Activated CD8-positive, alpha-beta T cell treated with anti-CD3 and anti-CD28 coated beads, Interleukin-2, amount 10 ng/mL, durations not matched to agents 7 days and 5 days (primary cell): ENCODE results near the gene CNEP1R1. TPM values are rescaled to one million over a fixed set of nuclear protein-coding genes. Genes with fewer than 3 reads are reported as not detected.

Source experiments
- ATAC-seq: fragments of 150-1000 bp; cut with Tn5 transposase; one replicate; pipeline ENCODE4 v1.10.0; 2021; ENCODE audit warnings: moderate library complexity
- CTCF ChIA-PET: fragments of 350-600 bp; sonication (Branson Sonifier 250); formaldehyde crosslinking; loops from one replicate; lab custom pipeline; 2021; ENCODE audit warnings: antibody characterized with exemption; lab: Charles Lee
- POLR2A ChIA-PET: fragments of 350-600 bp; sonication (Branson Sonifier 250); formaldehyde crosslinking; loops from one replicate; lab custom pipeline; 2021; ENCODE audit warnings: antibody characterized with exemption; lab: Charles Lee
- DNase-seq: peaks from one replicate; pipeline ENCODE4 v3.0.0-alpha.2; 2020
- H3K27ac Mint-ChIP-seq: one replicate; pipeline ENCODE4 v1.8.0; 2021; ENCODE audit warnings: mild to moderate bottlenecking, mixed read lengths
- H3K27me3 Mint-ChIP-seq: one replicate; pipeline ENCODE4 v1.8.0; 2021; ENCODE audit warnings: low read depth, mixed read lengths
- H3K36me3 Mint-ChIP-seq: one replicate; pipeline ENCODE4 v1.8.0; 2021; ENCODE audit warnings: low read depth, mixed read lengths
- H3K4me1 Mint-ChIP-seq: one replicate; pipeline ENCODE4 v1.8.0; 2021; ENCODE audit warnings: low read depth, mixed read lengths
- H3K4me3 Mint-ChIP-seq: one replicate; pipeline ENCODE4 v1.8.0; 2021; ENCODE audit warnings: mild to moderate bottlenecking, mixed read lengths
- H3K9me3 Mint-ChIP-seq: one replicate; pipeline ENCODE4 v1.8.0; 2022; ENCODE audit warnings: mixed read lengths; ENCODE audit not compliant: insufficient read depth
- total RNA-seq, 2 experiments: library from RNA; stranded (reverse); gene quantifications; one replicate each; pipeline ENCODE4 v1.2.3, GENCODE V29; 2021

CNEP1R1 gene
- total RNA-seq, 2 experiments from 2014 or later, result 25.1 to 26.9 TPM

- H3K27ac Mint-ChIP-seq, result no peak overlapping the region
These were observed 15.0 kb downstream of the CNEP1R1 start for GRCh38 chr16:50040018-50040417.

GRCh38 chr16:50040710-50041109 is 15.7 kb downstream of the CNEP1R1 start:
- Mint-ChIP-seq H3K27me3 (peaks cover 12% of the 10 kb centered on the region), H3K27ac (no peak overlapping the region), H3K36me3 (peaks cover 12% of the 10 kb centered on the region), H3K4me3 (no peak overlapping the region), H3K9me3 (no peaks in the 10 kb centered on the region), H3K4me1 (peaks cover 12% of the 10 kb centered on the region)
- DNase-seq (no peak), ATAC-seq (no peak)
- ChIA-PET CTCF (interaction anchor here (0.9 to 2.9 kb wide), 2 partner anchors 16 to 173 kb away, joined by 5 to 11 read pairs; partner anchors contain the start of gene CNEP1R1), POLR2A (no interaction called here)

More at GRCh38 chr16:50040018-50040417, 15.0 kb downstream of the CNEP1R1 start:
- no peak overlapping the region for H3K4me3 Mint-ChIP-seq
- peaks cover 12% of the 10 kb centered on the region for H3K4me1 Mint-ChIP-seq
- ATAC-seq, result no peak
- ChIA-PET POLR2A (interaction anchor here (0.6 kb wide), 1 partner anchor 400 kb away, joined by 3 read pairs; no protein-coding TSS in a partner anchor), CTCF (interaction anchor here (2.2 to 2.9 kb wide), 2 partner anchors 15 to 171 kb away, joined by 7 to 11 read pairs; partner anchors contain the start of gene CNEP1R1)
- DNase-seq, result no peak
- H3K27me3 Mint-ChIP-seq, result peaks cover 12% of the 10 kb centered on the region
- H3K36me3 Mint-ChIP-seq, result peaks cover 17% of the 10 kb centered on the region
- no peaks in the 10 kb centered on the region for H3K9me3 Mint-ChIP-seq

DNA sequence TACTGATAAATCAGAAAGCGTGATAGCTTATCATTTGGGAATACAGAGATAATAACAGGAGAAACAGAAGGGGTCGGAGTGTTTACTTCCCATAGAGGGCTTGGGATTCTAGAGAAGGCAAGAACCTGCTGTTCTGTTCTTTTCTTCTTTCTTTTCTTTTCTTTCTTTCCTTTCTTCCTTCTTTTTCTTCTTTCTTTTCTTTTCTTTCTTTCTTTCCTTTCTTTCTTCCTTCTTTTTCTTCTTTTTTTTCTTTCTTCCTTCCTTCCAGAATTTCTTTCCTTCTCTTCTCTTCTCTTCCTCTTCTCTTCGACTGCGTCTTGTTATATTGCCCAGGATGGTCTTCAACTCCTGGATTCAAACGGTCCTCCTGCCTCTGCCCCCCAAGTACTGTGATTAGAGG is 18.3 kb downstream of the CNEP1R1 start:
- Mint-ChIP-seq H3K4me3 (no peak overlapping the region), H3K4me1 (peaks cover 6% of the 10 kb centered on the region), H3K27me3 (peaks cover 12% of the 10 kb centered on the region), H3K36me3 (peaks cover 2% of the 10 kb centered on the region), H3K9me3 (no peaks in the 10 kb centered on the region), H3K27ac (no peak overlapping the region)
- ATAC-seq (no peak), DNase-seq (no peak)
- ChIA-PET CTCF (interaction anchor here (1.2 kb wide), 1 partner anchor 18 kb away, joined by 3 read pairs; the partner anchor contains the start of gene CNEP1R1), POLR2A (no interaction called here)

DNA sequence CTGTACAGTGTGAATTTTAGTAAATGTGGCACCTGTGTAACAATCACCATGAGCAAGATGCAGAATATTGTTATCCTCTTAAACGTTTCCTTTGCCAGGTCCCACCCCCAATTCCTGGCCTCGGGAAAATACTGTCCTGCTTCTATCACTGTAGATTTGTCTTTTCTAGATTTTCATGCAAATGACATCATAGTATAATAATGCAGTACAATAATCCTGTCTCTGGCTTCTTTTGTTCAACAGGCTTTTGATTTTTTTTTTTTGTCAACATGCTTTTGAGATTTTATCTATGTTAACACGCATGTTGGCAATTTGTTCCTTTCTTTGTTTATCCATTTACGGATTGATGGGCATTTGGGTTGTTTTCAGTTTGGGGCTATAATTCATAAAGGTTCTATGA is 20.4 kb downstream of the CNEP1R1 start:
- ChIA-PET POLR2A (no interaction called here), CTCF (interaction anchor here (2.0 kb wide), 1 partner anchor 20 kb away, joined by 13 read pairs; the partner anchor contains the start of gene CNEP1R1)
- Mint-ChIP-seq H3K27ac (no peak overlapping the region), H3K4me1 (no peaks in the 10 kb centered on the region), H3K9me3 (no peaks in the 10 kb centered on the region), H3K27me3 (peaks cover 12% of the 10 kb centered on the region), H3K36me3 (no peaks in the 10 kb centered on the region), H3K4me3 (no peak overlapping the region)
- DNase-seq, result no peak
- ATAC-seq, result no peak

DNA sequence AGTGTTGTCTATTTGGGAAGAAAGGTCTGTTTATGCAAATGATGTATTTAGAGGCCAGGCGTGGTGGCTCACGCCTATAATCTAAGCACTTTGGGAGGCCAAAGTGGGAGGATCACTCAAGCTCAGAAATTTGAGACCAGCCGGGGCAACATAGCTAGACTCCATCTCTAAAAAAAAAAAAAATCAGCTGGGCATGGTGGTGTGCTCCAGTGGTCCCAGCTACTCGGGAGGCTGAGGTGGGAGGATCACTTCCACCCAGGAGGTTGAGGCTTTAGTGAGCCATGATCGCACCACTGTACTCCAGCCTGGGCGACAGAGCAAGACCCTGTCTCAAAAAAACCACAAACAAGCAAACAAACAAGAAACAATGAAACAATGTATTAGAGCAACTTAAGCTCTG is 21.8 kb downstream of the CNEP1R1 start:
- Mint-ChIP-seq H3K4me3 (no peak overlapping the region), H3K4me1 (no peaks in the 10 kb centered on the region), H3K27me3 (peaks cover 20% of the 10 kb centered on the region), H3K36me3 (no peaks in the 10 kb centered on the region), H3K9me3 (no peaks in the 10 kb centered on the region), H3K27ac (no peak overlapping the region)
- POLR2A ChIA-PET, result no interaction called here
- CTCF ChIA-PET, result interaction anchor here (2.0 kb wide), 1 partner anchor 22 kb away, joined by 13 read pairs; the partner anchor contains the start of gene CNEP1R1
- no peak for ATAC-seq
- no peak for DNase-seq

- DNase-seq, result no peak
- Mint-ChIP-seq H3K9me3 (no peaks in the 10 kb centered on the region), H3K27ac (no peak overlapping the region), H3K36me3 (no peaks in the 10 kb centered on the region), H3K27me3 (peaks cover 20% of the 10 kb centered on the region), H3K4me3 (no peak overlapping the region), H3K4me1 (no peaks in the 10 kb centered on the region)
- CTCF ChIA-PET, result no interaction called here
- ATAC-seq, result no peak
- POLR2A ChIA-PET, result interaction anchor here (0.6 kb wide), 1 partner anchor 73 kb away, joined by 4 read pairs; no protein-coding TSS in a partner anchor
These were observed 22.8 kb downstream of the CNEP1R1 start for GRCh38 chr16:50047864-50048263.

DNA sequence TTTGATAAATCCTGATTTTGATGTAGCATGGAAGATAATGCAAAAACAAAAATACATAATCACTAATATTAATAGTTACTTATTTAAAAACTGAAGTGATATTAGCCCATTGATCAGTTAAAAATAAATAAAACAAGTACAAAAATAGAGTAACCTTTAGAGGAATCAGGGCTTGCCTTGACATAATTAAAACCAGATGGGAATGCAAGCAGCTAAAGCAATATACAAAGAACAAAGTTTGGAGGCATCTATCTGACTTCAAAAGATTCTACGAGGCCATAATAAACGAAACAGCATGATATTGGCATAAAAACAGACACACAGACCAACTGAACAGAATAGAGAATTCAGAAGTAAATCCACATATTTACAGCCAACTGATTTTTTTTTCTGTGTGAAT is 25.8 kb downstream of the CNEP1R1 start:
- ChIA-PET CTCF (no interaction called here), POLR2A (no interaction called here)
- Mint-ChIP-seq H3K9me3 (no peaks in the 10 kb centered on the region), H3K27me3 (peaks cover 12% of the 10 kb centered on the region), H3K36me3 (no peaks in the 10 kb centered on the region), H3K27ac (no peak overlapping the region), H3K4me1 (no peaks in the 10 kb centered on the region), H3K4me3 (no peak overlapping the region)
- ATAC-seq, result no peak
- DNase-seq, result no peak

DNA sequence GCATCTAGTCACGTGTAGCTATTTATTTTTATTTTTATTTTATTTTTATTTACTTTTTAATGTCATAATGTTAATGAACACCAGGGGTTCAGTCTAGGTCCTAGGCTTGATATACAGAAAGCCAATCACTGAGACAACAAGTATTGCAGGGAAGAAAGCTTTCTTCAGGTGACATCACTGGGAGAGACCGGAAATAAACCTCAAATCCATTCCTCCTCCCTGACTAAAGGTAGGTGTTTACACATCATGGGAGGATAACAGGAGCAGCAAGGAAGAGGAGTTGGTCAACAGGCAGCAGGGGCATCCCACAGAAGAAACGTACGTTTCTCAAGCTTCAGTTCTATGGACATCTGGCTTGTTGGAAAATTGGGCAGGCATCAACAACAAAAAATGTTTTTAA is 31.2 kb downstream of the CNEP1R1 start:
- Mint-ChIP-seq H3K4me1 (no peaks in the 10 kb centered on the region), H3K36me3 (no peaks in the 10 kb centered on the region), H3K27me3 (peaks cover 12% of the 10 kb centered on the region), H3K9me3 (peaks cover 3% of the 10 kb centered on the region), H3K27ac (no peak overlapping the region), H3K4me3 (no peak overlapping the region)
- POLR2A ChIA-PET, result no interaction called here
- CTCF ChIA-PET, result interaction anchor here (1.3 kb wide), 1 partner anchor 31 kb away, joined by 4 read pairs; the partner anchor contains the start of gene CNEP1R1
- DNase-seq, result no peak
- no peak for ATAC-seq

- CTCF ChIA-PET, result interaction anchor here (0.9 to 1.9 kb wide), 2 partner anchors 9 to 33 kb away, joined by 4 to 7 read pairs; partner anchors contain the start of gene CNEP1R1
- Mint-ChIP-seq H3K9me3 (peaks cover 3% of the 10 kb centered on the region), H3K4me3 (no peak overlapping the region), H3K4me1 (peaks cover under 1% of the 10 kb centered on the region), H3K27me3 (peaks cover 8% of the 10 kb centered on the region), H3K36me3 (no peaks in the 10 kb centered on the region), H3K27ac (no peak overlapping the region)
- ATAC-seq, result no peak
- DNase-seq, result no peak
- POLR2A ChIA-PET, result interaction anchor here (1.8 kb wide), 1 partner anchor 33 kb away, joined by 6 read pairs; the partner anchor contains the start of gene CNEP1R1
These were observed 33.2 kb downstream of the CNEP1R1 start for GRCh38 chr16:50058091-50058771.

DNA sequence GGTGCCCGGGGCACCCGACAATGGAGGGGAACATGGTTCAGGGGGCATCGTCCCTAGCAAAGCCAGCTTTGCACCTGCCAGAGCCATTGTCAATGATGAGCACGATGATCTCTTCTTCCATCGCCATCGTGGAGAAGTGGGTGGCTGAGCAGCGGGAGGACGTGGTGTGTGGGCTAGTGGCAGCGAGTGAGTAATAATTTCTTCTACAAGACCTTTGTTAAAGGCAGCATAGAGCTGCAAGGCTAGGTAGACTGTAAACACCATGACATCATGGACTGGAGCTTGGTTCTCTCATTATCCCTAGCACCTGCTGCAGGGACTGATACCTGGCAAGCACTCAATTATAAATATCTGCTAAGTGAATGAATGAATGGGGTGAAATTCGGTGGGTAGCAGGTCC is 34.1 kb downstream of the CNEP1R1 start:
- ATAC-seq (no peak), DNase-seq (no peak)
- Mint-ChIP-seq H3K4me1 (peaks cover 3% of the 10 kb centered on the region), H3K27ac (no peak overlapping the region), H3K27me3 (peaks cover 8% of the 10 kb centered on the region), H3K4me3 (no peak overlapping the region), H3K9me3 (peaks cover 3% of the 10 kb centered on the region), H3K36me3 (peaks cover 2% of the 10 kb centered on the region)
- ChIA-PET CTCF (interaction anchor here (0.9 to 1.9 kb wide), 2 partner anchors 8 to 33 kb away, joined by 4 to 7 read pairs; partner anchors contain the start of gene CNEP1R1), POLR2A (interaction anchor here (1.8 kb wide), 1 partner anchor 34 kb away, joined by 6 read pairs; the partner anchor contains the start of gene CNEP1R1)

- no peak for DNase-seq
- ChIA-PET CTCF (no interaction called here), POLR2A (interaction anchor here (1.8 kb wide), 1 partner anchor 34 kb away, joined by 6 read pairs; the partner anchor contains the start of gene CNEP1R1)
- peaks cover 3% of the 10 kb centered on the region for H3K4me1 Mint-ChIP-seq
- ATAC-seq, result no peak
- H3K27me3 Mint-ChIP-seq, result peaks cover 8% of the 10 kb centered on the region
- H3K4me3 Mint-ChIP-seq, result no peak overlapping the region
- H3K36me3 Mint-ChIP-seq, result peaks cover 2% of the 10 kb centered on the region
- H3K27ac Mint-ChIP-seq, result no peak overlapping the region
- peaks cover 3% of the 10 kb centered on the region for H3K9me3 Mint-ChIP-seq
These were observed 34.6 kb downstream of the CNEP1R1 start for GRCh38 chr16:50059669-50060068.

DNA sequence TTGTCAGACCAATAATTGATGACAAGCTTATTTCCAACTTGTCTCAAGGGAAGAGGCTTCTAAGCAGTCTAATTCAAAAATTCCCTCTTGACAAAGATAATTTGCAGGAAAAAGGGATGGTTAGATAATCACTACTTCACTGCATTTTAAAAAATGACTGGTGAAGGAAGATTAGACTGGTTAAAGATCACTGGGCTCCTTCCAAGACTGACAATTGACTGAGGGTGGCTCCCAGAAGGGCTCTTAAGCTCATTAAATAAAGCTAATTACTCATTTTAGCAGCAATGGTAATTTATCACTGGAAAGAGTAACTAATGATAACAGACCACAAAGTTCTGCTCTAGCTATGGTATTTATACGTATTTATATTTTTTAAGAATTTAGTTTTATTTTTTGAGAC is 36.3 kb downstream of the CNEP1R1 start:
- CTCF ChIA-PET, result interaction anchor here (0.9 to 3.1 kb wide), 2 partner anchors 36 to 744 kb away, joined by 3 to 13 read pairs; partner anchors contain the start of gene CNEP1R1
- ATAC-seq (no peak), DNase-seq (no peak)
- Mint-ChIP-seq H3K4me1 (peaks cover 13% of the 10 kb centered on the region), H3K27me3 (peaks cover 6% of the 10 kb centered on the region), H3K36me3 (peaks cover 2% of the 10 kb centered on the region), H3K4me3 (no peak overlapping the region), H3K9me3 (peaks cover 1% of the 10 kb centered on the region), H3K27ac (no peak overlapping the region)
- POLR2A ChIA-PET, result interaction anchor here (0.7 kb wide), 1 partner anchor 23 kb away, joined by 3 read pairs; no protein-coding TSS in a partner anchor
